GM19099 (cell line): ENCODE results near the gene ROR2.

ENCODE experiments used
- POLR2A ChIP-seq: IDR thresholded peaks from 3 replicates; pipeline ENCODE4 v1.6.1; 2011; ENCODE audit warnings: low read depth; ENCODE audit not compliant: insufficient read length; ENCODE audit errors: extremely low read depth

Gene ROR2

GRCh38 chr9:91740701-91741100, 209.3 kb downstream of the ROR2 start:
- no peak for TF ChIP-seq POLR2A

GRCh38 chr9:91736898-91737601, 213.0 kb downstream of the ROR2 start:
- TF ChIP-seq POLR2A: no peak

- no peak for TF ChIP-seq POLR2A
Observed at GRCh38 chr9:91736311-91736710, 213.7 kb downstream of the ROR2 start.

- no peak for TF ChIP-seq POLR2A
Observed at GRCh38 chr9:91735049-91735448, 215.0 kb downstream of the ROR2 start.

GRCh38 chr9:91734371-91734981, 215.6 kb downstream of the ROR2 start:
- TF ChIP-seq POLR2A: no peak

- no peak for TF ChIP-seq POLR2A
Observed at GRCh38 chr9:91733006-91733624, 216.9 kb downstream of the ROR2 start.

- TF ChIP-seq POLR2A: no peak
Observed at GRCh38 chr9:91732187-91733005, 217.6 kb downstream of the ROR2 start.

GRCh38 chr9:91730806-91731205, 219.2 kb downstream of the ROR2 start:
- no peak for TF ChIP-seq POLR2A

- TF ChIP-seq POLR2A: no peak
Observed at GRCh38 chr9:91729558-91729842, 220.5 kb downstream of the ROR2 start.

- no peak for TF ChIP-seq POLR2A
Observed at GRCh38 chr9:91727972-91728371, 222.1 kb downstream of the ROR2 start.

- TF ChIP-seq POLR2A: no peak
Observed at GRCh38 chr9:91727316-91727861, 222.6 kb downstream of the ROR2 start.

- no peak for TF ChIP-seq POLR2A
Observed at GRCh38 chr9:91726406-91727100, 223.5 kb downstream of the ROR2 start.

GRCh38 chr9:91725651-91726050, 224.4 kb downstream of the ROR2 start:
- TF ChIP-seq POLR2A: no peak

- no peak for TF ChIP-seq POLR2A
Observed at GRCh38 chr9:91724609-91725505, 225.2 kb downstream of the ROR2 start.
